Skeletal muscle satellite cell (primary cell): Measurements from ENCODE around the gene SOX6.

Experiments
- H3K27me3 ChIP-seq: 2 replicates; pipeline ENCODE4 v1.7.0; 2013; ENCODE audit warnings: low read length; ENCODE audit not compliant: control insufficient read depth, insufficient read depth
- H3K36me3 ChIP-seq: 2 replicates; pipeline ENCODE4 v1.7.0; 2013; ENCODE audit warnings: mild to moderate bottlenecking, control low read depth, low read length; ENCODE audit not compliant: insufficient read depth
- H3K4me1 ChIP-seq: 2 replicates; pipeline ENCODE4 v1.7.0; 2013; ENCODE audit warnings: low read length; ENCODE audit not compliant: control insufficient read depth, insufficient read depth
- H3K4me2 ChIP-seq: 2 replicates; pipeline ENCODE4 v1.7.0; 2013; ENCODE audit warnings: mild to moderate bottlenecking, low read length
- H3K4me3 ChIP-seq: 2 replicates; pipeline ENCODE4 v1.7.0; 2013; ENCODE audit warnings: low read length
- H3K9ac ChIP-seq: 2 replicates; pipeline ENCODE4 v1.7.0; 2013; ENCODE audit warnings: mild to moderate bottlenecking, low read depth, low read length, moderate library complexity
- H3K9me3 ChIP-seq: replicated peaks from 2 replicates; pipeline ENCODE4 v1.7.0; 2013; ENCODE audit warnings: mild to moderate bottlenecking, control low read depth, low read length

Gene SOX6

GRCh38 chr11:16338393-16338792 lies 18.0 kb downstream of the SOX6 start:
- Histone ChIP-seq H3K4me3 (no peak overlapping the region), H3K4me1 (no peaks in the 10 kb centered on the region), H3K9me3 (no peaks in the 10 kb centered on the region), H3K36me3 (no peaks in the 10 kb centered on the region), H3K27me3 (no peaks in the 10 kb centered on the region), H3K9ac (no peak overlapping the region), H3K4me2 (no peak overlapping the region)

- no peaks in the 10 kb centered on the region for H3K27me3 ChIP-seq
- no peak overlapping the region for H3K9ac ChIP-seq
- no peak overlapping the region for H3K4me2 ChIP-seq
- no peaks in the 10 kb centered on the region for H3K36me3 ChIP-seq
- no peaks in the 10 kb centered on the region for H3K9me3 ChIP-seq
- no peaks in the 10 kb centered on the region for H3K4me1 ChIP-seq
- no peak overlapping the region for H3K4me3 ChIP-seq
Measured at GRCh38 chr11:16337421-16338213, 18.7 kb downstream of the SOX6 start.

GRCh38 chr11:16336721-16337120 lies 19.6 kb downstream of the SOX6 start:
- Histone ChIP-seq H3K4me2 (no peak overlapping the region), H3K36me3 (no peaks in the 10 kb centered on the region), H3K9ac (no peak overlapping the region), H3K4me3 (no peak overlapping the region), H3K27me3 (no peaks in the 10 kb centered on the region), H3K4me1 (no peaks in the 10 kb centered on the region), H3K9me3 (no peaks in the 10 kb centered on the region)

- H3K36me3 ChIP-seq = no peaks in the 10 kb centered on the region
Measured at GRCh38 chr11:16336204-16336603, 20.1 kb downstream of the SOX6 start.

GRCh38 chr11:16335236-16335962 lies 20.9 kb downstream of the SOX6 start:
- H3K27me3 ChIP-seq = no peaks in the 10 kb centered on the region
- no peak overlapping the region for H3K4me2 ChIP-seq
- no peak overlapping the region for H3K4me3 ChIP-seq

More at GRCh38 chr11:16336204-16336603, 20.1 kb downstream of the SOX6 start:
- H3K9ac ChIP-seq = no peak overlapping the region
- H3K27me3 ChIP-seq = no peaks in the 10 kb centered on the region
- no peak overlapping the region for H3K4me3 ChIP-seq
- no peak overlapping the region for H3K4me2 ChIP-seq
- no peaks in the 10 kb centered on the region for H3K9me3 ChIP-seq
- H3K4me1 ChIP-seq = no peaks in the 10 kb centered on the region

GRCh38 chr11:16326679-16327297 lies 29.6 kb downstream of the SOX6 start:
- H3K4me3 ChIP-seq = no peak overlapping the region
- H3K36me3 ChIP-seq = no peaks in the 10 kb centered on the region
- no peaks in the 10 kb centered on the region for H3K27me3 ChIP-seq
- no peak overlapping the region for H3K9ac ChIP-seq
- no peak overlapping the region for H3K4me2 ChIP-seq
- no peaks in the 10 kb centered on the region for H3K9me3 ChIP-seq
- H3K4me1 ChIP-seq = no peaks in the 10 kb centered on the region

More at GRCh38 chr11:16335236-16335962, 20.9 kb downstream of the SOX6 start:
- Histone ChIP-seq H3K9me3 (no peaks in the 10 kb centered on the region), H3K36me3 (no peaks in the 10 kb centered on the region), H3K4me1 (no peaks in the 10 kb centered on the region), H3K9ac (no peak overlapping the region)

- Histone ChIP-seq H3K9ac (no peak overlapping the region), H3K4me1 (no peaks in the 10 kb centered on the region), H3K9me3 (no peaks in the 10 kb centered on the region), H3K27me3 (no peaks in the 10 kb centered on the region), H3K4me3 (no peak overlapping the region), H3K36me3 (no peaks in the 10 kb centered on the region), H3K4me2 (no peak overlapping the region)
Measured at GRCh38 chr11:16322190-16322589, 34.2 kb downstream of the SOX6 start.

GRCh38 chr11:16321148-16321547 lies 35.2 kb downstream of the SOX6 start:
- H3K4me1 ChIP-seq = no peaks in the 10 kb centered on the region

GRCh38 chr11:16318320-16318719 lies 38.0 kb downstream of the SOX6 start:
- H3K27me3 ChIP-seq = no peaks in the 10 kb centered on the region
- H3K4me3 ChIP-seq = no peak overlapping the region
- H3K4me2 ChIP-seq = no peak overlapping the region
- no peaks in the 10 kb centered on the region for H3K9me3 ChIP-seq
- H3K4me1 ChIP-seq = no peaks in the 10 kb centered on the region
- H3K9ac ChIP-seq = no peak overlapping the region
- H3K36me3 ChIP-seq = no peaks in the 10 kb centered on the region

More at GRCh38 chr11:16321148-16321547, 35.2 kb downstream of the SOX6 start:
- no peak overlapping the region for H3K9ac ChIP-seq
- H3K4me3 ChIP-seq = no peak overlapping the region
- no peak overlapping the region for H3K4me2 ChIP-seq
- no peaks in the 10 kb centered on the region for H3K27me3 ChIP-seq
- no peaks in the 10 kb centered on the region for H3K36me3 ChIP-seq
- no peaks in the 10 kb centered on the region for H3K9me3 ChIP-seq

- no peaks in the 10 kb centered on the region for H3K36me3 ChIP-seq
- H3K4me1 ChIP-seq = no peaks in the 10 kb centered on the region
- H3K9me3 ChIP-seq = no peaks in the 10 kb centered on the region
- H3K4me3 ChIP-seq = no peak overlapping the region
- H3K9ac ChIP-seq = no peak overlapping the region
- H3K4me2 ChIP-seq = no peak overlapping the region
- no peaks in the 10 kb centered on the region for H3K27me3 ChIP-seq
Measured at GRCh38 chr11:16317712-16318111, 38.6 kb downstream of the SOX6 start.

GRCh38 chr11:16313846-16314245 lies 42.5 kb downstream of the SOX6 start:
- H3K9ac ChIP-seq = no peak overlapping the region
- H3K9me3 ChIP-seq = no peaks in the 10 kb centered on the region
- no peaks in the 10 kb centered on the region for H3K4me1 ChIP-seq
- no peak overlapping the region for H3K4me3 ChIP-seq
- no peaks in the 10 kb centered on the region for H3K36me3 ChIP-seq
- H3K4me2 ChIP-seq = no peak overlapping the region
- no peaks in the 10 kb centered on the region for H3K27me3 ChIP-seq
